K562 treated with DMSO at 1 percent for 4 hours (cell line): ENCODE results near the gene C17orf50. TPM values are rescaled to one million over a fixed set of nuclear protein-coding genes. Genes with fewer than 3 reads are reported as not detected.

ENCODE experiments used
- total RNA-seq: library from RNA; unstranded; fragments of 300-600 nt; gene quantifications from 2 replicates; pipeline ENCODE4 v1.2.3, GENCODE V29; 2022; ENCODE audit not compliant: insufficient read depth

C17orf50 gene
- total RNA-seq, result not detected in 2 replicates

GRCh38 chr17:35760587-35760986, at the start of gene C17orf50:
Gene C17orf50 (plus strand): TSS chr17:35760887. CDS start chr17:35760942, 55 bp downstream.

DNA sequence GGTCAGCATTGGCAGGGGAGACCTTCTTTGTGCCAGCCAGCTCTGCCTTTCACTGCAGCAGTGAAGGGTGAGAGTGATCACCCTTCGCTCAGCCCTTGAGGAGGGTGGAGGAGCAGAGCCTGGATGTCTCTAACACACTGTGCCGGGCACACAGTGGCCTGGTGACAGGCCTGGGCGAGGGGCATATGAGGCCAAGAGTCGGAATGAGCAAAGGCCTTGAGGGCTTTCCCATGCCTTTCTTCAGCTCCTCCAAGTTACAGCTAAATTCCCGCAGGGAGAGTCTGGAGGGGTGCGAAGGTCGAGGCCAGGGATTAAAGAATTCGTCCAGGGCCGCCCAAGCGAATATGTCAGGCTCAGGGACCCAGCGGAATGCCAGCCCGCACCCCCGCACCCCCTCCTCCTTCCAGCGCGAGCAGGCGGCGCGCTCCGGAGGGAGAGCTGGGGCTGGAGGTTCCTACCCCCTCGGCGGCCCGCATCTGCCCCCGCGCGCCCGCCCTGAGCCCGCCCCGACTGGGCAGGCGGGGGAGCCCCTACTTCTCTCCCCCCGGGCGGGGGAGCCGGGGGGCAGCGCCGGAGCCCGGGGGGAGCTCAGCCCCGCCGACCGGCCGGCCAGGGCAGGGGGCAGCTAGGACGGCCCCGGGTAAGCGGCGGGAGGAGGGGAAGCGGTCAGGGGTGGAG, 29.3 kb upstream of the C17orf50 start, which contains the start of gene RASL10B:
Gene RASL10B, plus strand, starts transcription at position 401 of the 678 bp plus-strand sequence. CDS start 3,546 bp downstream, outside the sequence.

GRCh38 chr17:35752945-35753764, 7.5 kb upstream of the C17orf50 start, which contains the start of gene GAS2L2:
Gene GAS2L2 (minus strand): TSS chr17:35753239. CDS start chr17:35752850, 389 bp downstream.

GRCh38 chr17:35795007-35795870, 34.6 kb downstream of the C17orf50 start, which contains the start of gene MMP28:
Gene MMP28 (minus strand): TSS chr17:35795641. CDS start chr17:35795377, 264 bp downstream.

DNA sequence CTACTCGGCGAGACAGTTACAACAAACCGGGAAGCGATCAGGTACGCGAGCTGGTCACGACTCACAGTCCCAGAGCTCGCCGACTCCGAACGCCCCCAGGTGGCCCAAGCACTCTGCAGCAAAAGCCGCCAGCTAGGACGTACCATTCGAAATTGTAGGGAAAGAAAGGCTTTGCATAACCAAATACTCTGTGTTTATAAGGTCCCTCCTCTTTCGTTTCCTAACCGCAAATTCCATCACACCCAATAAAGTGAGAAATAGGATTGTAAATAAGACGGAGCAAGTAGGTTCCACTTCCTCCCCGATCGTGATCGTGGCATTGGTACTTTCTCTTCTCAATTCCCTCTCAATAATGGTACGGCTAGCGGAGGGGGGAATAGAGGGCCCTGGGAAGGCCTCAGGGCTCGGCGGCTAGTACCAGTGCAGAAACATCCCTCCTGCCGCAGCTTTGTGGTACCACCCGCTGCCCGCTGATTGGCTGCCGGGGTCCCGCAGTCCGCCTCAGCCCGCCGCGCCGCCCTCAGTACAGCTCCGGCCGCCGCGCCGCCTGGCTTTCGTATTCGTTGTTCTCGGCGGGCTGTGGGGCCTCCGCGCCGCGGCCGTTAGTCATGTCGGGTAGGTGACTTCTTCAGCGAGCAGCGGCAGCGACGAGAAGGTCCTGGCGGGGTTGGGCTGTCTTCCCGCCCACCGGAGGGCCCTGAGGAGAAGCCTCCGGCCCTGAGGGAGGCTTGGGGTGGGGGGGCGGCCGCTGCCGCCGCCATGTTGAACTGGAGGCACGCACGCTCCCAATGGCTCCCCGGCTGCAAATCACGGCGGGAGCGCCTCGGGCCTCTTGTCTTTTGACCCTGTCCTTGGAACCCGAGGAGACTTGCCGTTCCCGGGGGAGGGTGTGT, 48.5 kb downstream of the C17orf50 start, which contains the start of gene TAF15:
Gene TAF15, plus strand, starts transcription at position 523 of the 893 bp plus-strand sequence. Its CDS starts 86 bp downstream, at position 609.

Other genes with a start within 250 kb of the C17orf50 start
- not detected in 2 replicates for gene SLFN12L, start 223.2 kb upstream of the C17orf50 start, total RNA-seq
- 1.1 and 1.3 TPM in 2 replicates for gene SLFN14, start 200.1 kb upstream of the C17orf50 start, total RNA-seq
- gene PEX12, start 182.3 kb upstream of the C17orf50 start, total RNA-seq, result 6.2 and 8.6 TPM in 2 replicates
- gene AP2B1, start 173.6 kb upstream of the C17orf50 start, total RNA-seq, result 86.3 and 94.1 TPM in 2 replicates
- 0.18 TPM in 1 of 2 replicates, not detected in the other for gene RASL10B, start 29.2 kb upstream of the C17orf50 start, total RNA-seq
- not detected in 2 replicates for gene GAS2L2, start 7.6 kb upstream of the C17orf50 start, total RNA-seq
- not detected in 2 replicates for gene MMP28, start 34.8 kb downstream of the C17orf50 start, total RNA-seq
- 163 and 198 TPM in 2 replicates for gene TAF15, start 48.6 kb downstream of the C17orf50 start, total RNA-seq
- not detected in 2 replicates for gene HEATR9, start 108.0 kb downstream of the C17orf50 start, total RNA-seq
- gene CCL5, start 119.5 kb downstream of the C17orf50 start, total RNA-seq, result 0.86 TPM in 1 of 2 replicates, not detected in the other
- gene RDM1, start 169.9 kb downstream of the C17orf50 start, total RNA-seq, result 11.0 and 11.7 TPM in 2 replicates
- not detected in 2 replicates for gene LYZL6, start 182.8 kb downstream of the C17orf50 start, total RNA-seq
- gene CCL16, start 220.6 kb downstream of the C17orf50 start, total RNA-seq, result not detected in 2 replicates
- not detected in 2 replicates for gene CCL14, start 225.8 kb downstream of the C17orf50 start, total RNA-seq
- gene CCL15, start 240.7 kb downstream of the C17orf50 start, total RNA-seq, result not detected in 2 replicates